ENCODE data around the gene CSK.
"Not testable (repeated sequence)": the region's sequence is repeated elsewhere in the genome, so short reads cannot be mapped to it uniquely, and the experiment has no call there.

Gene CSK

DNA sequence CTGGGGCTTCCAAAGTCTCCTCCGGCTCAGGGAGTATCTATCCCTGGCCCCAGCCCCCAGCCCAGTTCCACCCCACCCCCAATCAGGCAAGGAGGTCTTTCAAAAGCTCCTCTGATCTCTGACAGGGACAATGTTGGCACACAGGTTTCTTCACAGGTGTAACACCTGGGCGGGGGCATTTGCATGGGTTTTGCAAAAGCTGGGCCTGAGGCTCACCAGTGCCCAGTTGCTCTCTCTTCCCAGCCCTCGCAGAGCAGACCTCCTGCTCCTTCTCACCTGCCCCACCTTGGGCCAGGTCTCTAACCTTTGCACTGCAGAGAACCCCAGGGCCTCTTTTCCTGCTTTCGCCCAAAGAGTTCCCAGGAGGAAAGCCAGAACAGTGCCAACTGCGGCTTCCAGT lies 8.6 kb upstream of the CSK start:
- no peak for DNase-seq

DNA sequence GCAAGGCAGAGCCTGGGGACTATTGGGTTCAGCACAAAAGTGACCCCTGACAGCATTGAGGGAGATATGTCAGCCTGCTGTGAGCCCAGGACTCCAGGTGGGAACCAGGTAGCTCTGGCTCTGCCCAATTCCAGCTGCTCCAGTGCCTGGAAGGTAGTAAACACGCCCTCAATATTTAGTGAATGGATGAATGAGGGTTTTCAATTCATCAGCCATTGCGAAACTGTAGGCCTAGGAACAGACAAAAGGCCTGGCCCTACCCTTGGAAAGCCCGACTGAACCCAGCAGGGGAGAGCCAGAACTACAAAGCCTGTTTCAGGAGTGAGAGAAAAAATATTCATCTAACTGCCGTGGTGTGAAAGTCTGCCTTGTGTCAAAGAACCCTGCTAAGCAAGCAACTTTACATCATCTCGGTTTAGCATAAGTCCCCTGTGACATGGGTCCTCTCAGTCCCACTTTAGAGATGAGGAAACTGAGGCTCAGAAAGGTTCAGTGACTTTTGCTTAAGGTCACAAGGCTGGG lies 8.1 kb upstream of the CSK start:
- no peak for DNase-seq

DNA sequence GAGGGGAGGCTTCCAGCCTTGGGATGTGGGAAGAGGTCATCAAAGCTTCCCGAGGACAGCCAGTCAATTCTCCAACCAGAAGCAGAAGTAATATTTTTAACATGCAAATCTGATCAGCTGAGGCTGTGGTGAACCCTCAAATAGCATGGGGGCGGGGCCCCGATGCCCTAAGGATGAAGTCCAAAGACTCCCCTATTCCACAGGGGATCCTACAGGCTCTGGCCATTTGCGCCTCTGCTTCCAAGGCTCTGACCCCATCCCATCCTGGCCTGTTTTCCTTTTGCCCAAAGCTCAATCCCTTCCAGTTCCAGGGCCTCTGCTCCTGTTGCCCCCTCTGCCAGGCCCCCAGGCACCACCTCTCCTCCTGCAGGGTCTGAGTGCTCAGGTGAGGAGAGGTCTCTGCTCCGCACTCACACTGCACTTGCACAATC lies 6.7 kb upstream of the CSK start:
- no peak for DNase-seq

- DNase-seq, result no peak
These were observed 6.0 kb upstream of the CSK start for GRCh38 chr15:74775894-74776293.

GRCh38 chr15:74776821-74777768 lies 4.8 kb upstream of the CSK start:
- peak; percentile 83 for DNase-seq

- DNase-seq, result no peak
These were observed 3.9 kb upstream of the CSK start for GRCh38 chr15:74777769-74778598.

DNA sequence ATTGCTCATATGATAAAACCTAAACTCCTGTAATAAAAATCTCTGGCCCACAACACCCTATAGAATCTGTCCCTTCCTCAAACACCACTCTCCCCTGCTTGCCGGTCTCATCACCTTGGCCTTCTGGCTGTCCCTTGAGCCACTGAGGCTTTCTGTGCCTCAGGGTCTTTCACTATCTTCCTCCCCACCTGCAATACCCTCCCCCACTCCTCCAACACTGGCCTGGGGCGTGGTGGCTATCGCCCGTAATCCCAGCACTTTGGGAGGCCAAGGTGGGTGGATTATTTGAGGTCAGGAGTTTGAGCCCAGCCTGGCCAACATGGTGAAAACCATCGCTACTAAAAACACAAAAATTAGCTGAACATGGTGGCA lies 3.3 kb upstream of the CSK start:
- DNase-seq, result no peak

- DNase-seq, result no peak
These were observed 2.7 kb upstream of the CSK start for GRCh38 chr15:74779162-74779648.

GRCh38 chr15:74780523-74781430 lies 1.1 kb upstream of the CSK start:
- DNase-seq, result peak; percentile 76

GRCh38 chr15:74782259-74783071 lies 585 bp downstream of the CSK start:
- DNase-seq, result peak; percentile 70

- DNase-seq, result no peak
These were observed 1.4 kb downstream of the CSK start for GRCh38 chr15:74783072-74783807.

GRCh38 chr15:74783808-74784175 lies 1.9 kb downstream of the CSK start:
- no peak for DNase-seq

DNA sequence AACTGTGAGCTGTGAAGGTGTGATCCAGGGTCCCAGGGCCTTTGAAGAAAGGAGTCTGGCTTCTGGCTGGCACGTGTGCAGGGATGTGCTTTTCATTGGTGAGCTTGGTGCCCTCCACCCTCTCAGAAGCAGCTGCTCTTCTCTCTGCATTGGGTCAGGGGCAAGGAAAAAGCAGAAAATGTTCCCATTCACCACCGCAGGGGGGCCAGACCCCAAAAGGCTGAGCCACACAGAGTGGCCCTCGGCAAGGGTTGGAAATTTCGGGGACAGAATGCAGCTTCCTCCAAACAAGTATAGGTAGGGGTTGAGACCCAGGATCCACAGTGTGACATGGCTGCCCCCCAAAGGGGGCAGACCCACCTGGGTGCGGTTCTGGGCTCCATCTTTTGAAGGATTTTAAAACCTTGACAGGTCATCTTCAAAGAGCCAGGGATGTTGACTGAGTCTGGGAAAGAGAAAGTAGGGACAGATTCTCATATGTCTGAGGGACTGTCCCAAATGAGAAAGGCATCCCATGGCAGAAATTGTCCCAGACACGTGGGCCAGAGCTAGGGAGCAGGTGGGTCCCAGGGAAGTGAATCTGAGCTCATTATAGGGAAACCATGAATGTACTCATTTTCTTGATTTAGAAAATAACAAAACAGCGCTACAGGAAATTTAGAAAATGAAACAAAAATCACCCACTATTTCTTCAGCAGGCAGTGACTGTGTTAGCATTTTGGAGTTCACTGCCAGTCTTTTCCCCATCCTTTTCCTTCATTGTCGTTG lies 2.7 kb downstream of the CSK start:
- no peak for DNase-seq

DNA sequence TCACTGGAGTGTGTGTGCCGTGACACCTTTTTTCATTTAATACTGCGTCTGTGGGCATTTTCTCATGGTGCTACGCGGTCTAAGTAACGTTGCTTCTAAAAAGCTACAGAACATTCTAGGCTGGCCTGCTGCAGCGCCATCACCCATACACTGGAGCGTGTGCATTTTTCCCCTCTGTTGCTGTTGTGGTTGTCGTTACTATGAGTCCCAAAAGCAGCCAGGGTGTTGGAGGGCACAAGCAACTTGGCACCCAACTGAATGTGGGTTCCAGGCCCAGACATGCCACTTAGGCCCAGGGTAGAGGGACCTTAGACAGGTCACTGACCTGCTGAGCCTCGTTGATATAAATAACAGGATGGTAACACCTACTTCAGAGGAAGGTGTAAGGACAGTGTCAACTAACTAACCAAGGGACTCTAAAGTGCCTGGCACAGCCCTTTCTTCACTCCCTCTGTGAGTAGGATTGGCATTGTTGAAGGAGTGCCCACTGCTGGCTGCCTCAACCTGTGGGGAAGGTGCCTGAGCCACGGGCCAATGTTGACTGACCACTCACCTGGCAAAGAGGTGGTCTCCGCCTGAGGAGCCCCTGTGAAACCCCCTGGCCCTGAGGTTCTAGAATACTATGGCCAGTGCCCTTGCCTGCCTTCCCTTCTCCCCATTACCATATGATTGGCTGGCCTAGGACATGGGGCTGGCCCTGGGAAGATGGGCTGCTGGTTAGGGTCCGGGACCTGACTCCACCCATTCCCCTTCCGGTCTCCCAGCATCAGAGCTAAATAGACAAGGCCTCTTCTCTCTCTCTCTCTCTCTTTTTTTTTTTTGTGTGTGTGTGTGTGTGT lies 3.5 kb downstream of the CSK start:
- DNase-seq, result peak; percentile 71

GRCh38 chr15:74786081-74786480 lies 4.2 kb downstream of the CSK start:
- not testable (repeated sequence) for DNase-seq

GRCh38 chr15:74786551-74787165 lies 4.8 kb downstream of the CSK start:
- DNase-seq, result no peak

GRCh38 chr15:74787251-74788041 lies 5.6 kb downstream of the CSK start:
- peak; percentile 92 for DNase-seq
